Measurements from ENCODE around the gene CHD9NB. TPM values are rescaled to one million over a fixed set of nuclear protein-coding genes. Genes with fewer than 3 reads are reported as not detected.

CHD9NB gene
- total RNA-seq, 1 experiment from 2014 or later: 2.8 TPM

- Histone ChIP-seq H3K4me1 (replicated peaks; ENCODE audit: insufficient read depth) (peaks cover 60% of the 10 kb centered on the region), H3K4me3 (peak overlapping the region; percentile 51), H3K36me3 (ENCODE audit: low read depth) (no peaks in the 10 kb centered on the region), H3K9me3 (ENCODE audit: insufficient read depth, low read depth) (no peaks in the 10 kb centered on the region), H3K4me2 (peak overlapping the region; percentile 87), H3F3A (ENCODE audit: insufficient read depth, low read depth) (peaks cover 45% of the 10 kb centered on the region), H3K27me3 (ENCODE audit: insufficient read depth, low read depth) (no peaks in the 10 kb centered on the region), H2AFZ (peak overlapping the region; percentile 34), H3K79me2 (ENCODE audit: low read depth) (peaks cover 23% of the 10 kb centered on the region; the same call in 1 of the 2 replicates), H3K27ac (peak overlapping the region; percentile 94), H4K20me1 (ENCODE audit: insufficient read depth) (no peaks in the 10 kb centered on the region), H3K9me2 (ENCODE audit: insufficient read depth) (no peaks in the 10 kb centered on the region)
- peak; percentile 94 to 97 for DNase-seq
- ChIA-PET POLR2A (ENCODE audit: unreplicated experiment) (interaction anchor here (0.6 to 0.7 kb wide), 2 partner anchors 30 to 42 kb away, joined by 3 to 5 read pairs; no protein-coding TSS in a partner anchor), CTCF (no interaction called here)
- no TSS peak for BruUV-seq (replicated peaks)
- intact Hi-C loops (cut with micrococcal nuclease; ENCODE audit: unreplicated experiment): loop anchor here (1.0 kb wide), 2 partner anchors 31 to 44 kb away; no protein-coding TSS in a partner anchor
- TF ChIP-seq CTCF (conservative IDR thresholded peaks at IDR 0.05) (no peak), EZH2 (IDR thresholded peaks at IDR 0.05; ENCODE audit: low read depth) (no peak)
Measured at GRCh38 chr16:53099318-53100130, 46.8 kb upstream of the CHD9NB start.

GRCh38 chr16:53098526-53099317, 46.0 kb upstream of the CHD9NB start:
- BruUV-seq (replicated peaks): TSS peak; percentile 77
- TF ChIP-seq EZH2 (IDR thresholded peaks at IDR 0.05; ENCODE audit: low read depth) (no peak), CTCF (conservative IDR thresholded peaks at IDR 0.05) (no peak)
- Histone ChIP-seq H3K4me1 (replicated peaks; ENCODE audit: insufficient read depth) (peaks cover 68% of the 10 kb centered on the region), H3K4me3 (no peak overlapping the region), H3K9me2 (ENCODE audit: insufficient read depth) (no peaks in the 10 kb centered on the region), H3K27ac (peak overlapping the region; percentile 94), H4K20me1 (ENCODE audit: insufficient read depth) (no peaks in the 10 kb centered on the region), H3K4me2 (peak overlapping the region; percentile 87), H3K9me3 (ENCODE audit: insufficient read depth, low read depth) (no peaks in the 10 kb centered on the region), H3K36me3 (ENCODE audit: low read depth) (no peaks in the 10 kb centered on the region), H2AFZ (no peak overlapping the region; the same call in 1 of the 2 replicates), H3K79me2 (ENCODE audit: low read depth) (peaks cover 23% of the 10 kb centered on the region; the same call in 1 of the 2 replicates), H3F3A (ENCODE audit: insufficient read depth, low read depth) (peaks cover 53% of the 10 kb centered on the region), H3K27me3 (ENCODE audit: insufficient read depth, low read depth) (no peaks in the 10 kb centered on the region)
- peak; percentile 51 to 59 for DNase-seq
- intact Hi-C loops (cut with micrococcal nuclease; ENCODE audit: unreplicated experiment): loop anchor here (1.0 kb wide), 2 partner anchors 32 to 43 kb away; no protein-coding TSS in a partner anchor
- ChIA-PET POLR2A (ENCODE audit: unreplicated experiment) (interaction anchor here (0.6 kb wide), 1 partner anchor 42 kb away, joined by 5 read pairs; no protein-coding TSS in a partner anchor), CTCF (no interaction called here)

GRCh38 chr16:53097190-53097589, 44.5 kb upstream of the CHD9NB start:
- Histone ChIP-seq H3K36me3 (ENCODE audit: low read depth) (no peaks in the 10 kb centered on the region), H3K4me2 (no peak overlapping the region), H2AFZ (no peak overlapping the region), H3K9me2 (ENCODE audit: insufficient read depth) (no peaks in the 10 kb centered on the region), H3K4me1 (replicated peaks; ENCODE audit: insufficient read depth) (peaks cover 70% of the 10 kb centered on the region), H3K27me3 (ENCODE audit: insufficient read depth, low read depth) (no peaks in the 10 kb centered on the region), H3K9me3 (ENCODE audit: insufficient read depth, low read depth) (no peaks in the 10 kb centered on the region), H3F3A (ENCODE audit: insufficient read depth, low read depth) (peaks cover 61% of the 10 kb centered on the region), H4K20me1 (ENCODE audit: insufficient read depth) (no peaks in the 10 kb centered on the region), H3K27ac (no peak overlapping the region), H3K4me3 (no peak overlapping the region), H3K79me2 (ENCODE audit: low read depth) (peaks cover 23% of the 10 kb centered on the region; the same call in 1 of the 2 replicates)
- intact Hi-C loops (cut with micrococcal nuclease; ENCODE audit: unreplicated experiment): no loop called here
- DNase-seq: no peak
- CTCF ChIA-PET: no interaction called here
- BruUV-seq (replicated peaks): no TSS peak
- POLR2A ChIA-PET (ENCODE audit: unreplicated experiment): no interaction called here
- TF ChIP-seq EZH2 (IDR thresholded peaks at IDR 0.05; ENCODE audit: low read depth) (no peak), CTCF (conservative IDR thresholded peaks at IDR 0.05) (no peak)
